ENCODE measurements around the gene NMD3.

DNA sequence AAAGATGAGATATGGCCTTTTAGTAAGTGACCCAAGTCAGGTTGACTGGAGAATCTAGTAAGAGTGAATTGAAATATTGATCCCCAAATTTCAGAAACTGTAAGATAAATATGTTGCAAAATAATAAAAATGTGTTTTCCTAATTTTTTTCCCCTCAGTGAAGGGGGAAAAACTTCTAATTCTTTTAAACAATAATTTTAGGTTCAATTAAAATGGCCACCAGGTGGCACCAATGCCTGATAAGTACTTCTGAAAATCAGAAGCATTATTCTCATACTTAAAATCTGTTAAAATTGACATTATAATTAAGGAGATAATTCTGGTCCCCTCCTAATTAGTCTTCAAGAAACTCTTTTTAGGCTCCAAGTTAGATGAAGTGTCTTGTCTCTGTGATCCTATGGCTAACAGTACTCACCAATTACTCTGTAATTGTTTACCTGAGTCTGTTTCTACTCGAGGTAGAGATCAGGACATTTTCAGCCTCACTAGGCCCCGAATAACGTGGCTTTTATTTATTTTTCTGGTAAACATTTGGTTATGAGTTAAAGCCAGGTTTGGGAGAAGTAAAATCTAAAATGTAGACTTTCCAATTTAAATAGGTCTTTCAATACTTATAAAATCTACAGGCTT, 52.6 kb downstream of the NMD3 start:
- TF ChIP-seq POLR2A (IDR thresholded peaks at IDR 0.05), result no peak
- TF ChIP-seq, protein P1, sequence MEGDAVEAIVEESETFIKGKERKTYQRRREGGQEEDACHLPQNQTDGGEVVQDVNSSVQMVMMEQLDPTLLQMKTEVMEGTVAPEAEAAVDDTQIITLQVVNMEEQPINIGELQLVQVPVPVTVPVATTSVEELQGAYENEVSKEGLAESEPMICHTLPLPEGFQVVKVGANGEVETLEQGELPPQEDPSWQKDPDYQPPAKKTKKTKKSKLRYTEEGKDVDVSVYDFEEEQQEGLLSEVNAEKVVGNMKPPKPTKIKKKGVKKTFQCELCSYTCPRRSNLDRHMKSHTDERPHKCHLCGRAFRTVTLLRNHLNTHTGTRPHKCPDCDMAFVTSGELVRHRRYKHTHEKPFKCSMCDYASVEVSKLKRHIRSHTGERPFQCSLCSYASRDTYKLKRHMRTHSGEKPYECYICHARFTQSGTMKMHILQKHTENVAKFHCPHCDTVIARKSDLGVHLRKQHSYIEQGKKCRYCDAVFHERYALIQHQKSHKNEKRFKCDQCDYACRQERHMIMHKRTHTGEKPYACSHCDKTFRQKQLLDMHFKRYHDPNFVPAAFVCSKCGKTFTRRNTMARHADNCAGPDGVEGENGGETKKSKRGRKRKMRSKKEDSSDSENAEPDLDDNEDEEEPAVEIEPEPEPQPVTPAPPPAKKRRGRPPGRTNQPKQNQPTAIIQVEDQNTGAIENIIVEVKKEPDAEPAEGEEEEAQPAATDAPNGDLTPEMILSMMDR (IDR thresholded peaks at IDR 0.05), result no peak

Data from lower leg skin (tissue), 3 donors.